HG03066 (cell line): Measurements from ENCODE around the gene SERPINI2.
"Not testable (repeated sequence)": the region's sequence is repeated elsewhere in the genome, so short reads cannot be mapped to it uniquely, and the experiment has no call there.

Source experiments
- ATAC-seq: cut with Tn5 transposase; IDR thresholded peaks from one replicate; pipeline ENCODE4 v1.9.1; 2021; ENCODE audit warnings: low read depth; ENCODE audit not compliant: unreplicated experiment

The SERPINI2 gene

DNA sequence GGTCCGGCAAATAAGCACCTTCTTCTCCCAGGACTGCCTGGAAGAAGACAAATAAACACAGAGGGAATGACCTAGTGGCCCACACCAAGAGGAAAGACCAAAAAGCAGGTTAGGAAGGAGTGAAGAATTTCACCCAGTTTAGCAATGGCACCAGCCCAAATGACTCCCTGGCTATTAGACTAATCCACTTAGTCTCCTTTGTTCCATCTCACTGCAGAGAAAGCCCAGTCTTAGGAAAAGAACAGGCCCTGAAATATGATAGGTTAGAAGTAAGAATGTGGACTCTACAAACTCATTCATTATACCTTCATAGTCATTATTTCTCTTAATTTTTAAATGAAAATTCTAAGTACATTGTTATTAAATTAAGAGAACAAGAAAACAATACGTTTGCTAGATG, 23.2 kb downstream of the SERPINI2 start:
- ATAC-seq, result no peak

DNA sequence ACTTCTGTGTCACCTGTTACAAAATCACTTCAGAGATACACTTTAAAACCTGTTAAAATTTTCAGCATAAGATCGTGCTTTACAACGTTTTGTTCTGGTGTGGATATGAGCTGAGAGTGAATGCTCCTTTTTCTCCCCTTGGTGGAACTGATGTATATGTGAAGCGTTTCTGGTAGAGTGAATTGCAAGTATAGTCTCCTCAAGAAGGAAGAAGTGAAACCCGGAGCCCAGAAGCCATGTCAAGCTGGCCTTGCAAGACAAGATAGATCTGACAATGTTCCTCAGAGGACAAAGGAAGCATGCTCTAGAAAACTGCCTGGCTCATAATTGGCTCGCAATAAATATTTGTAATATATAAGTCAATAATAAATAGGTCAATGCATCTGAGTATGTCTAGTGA, 23.6 kb downstream of the SERPINI2 start:
- no peak for ATAC-seq

DNA sequence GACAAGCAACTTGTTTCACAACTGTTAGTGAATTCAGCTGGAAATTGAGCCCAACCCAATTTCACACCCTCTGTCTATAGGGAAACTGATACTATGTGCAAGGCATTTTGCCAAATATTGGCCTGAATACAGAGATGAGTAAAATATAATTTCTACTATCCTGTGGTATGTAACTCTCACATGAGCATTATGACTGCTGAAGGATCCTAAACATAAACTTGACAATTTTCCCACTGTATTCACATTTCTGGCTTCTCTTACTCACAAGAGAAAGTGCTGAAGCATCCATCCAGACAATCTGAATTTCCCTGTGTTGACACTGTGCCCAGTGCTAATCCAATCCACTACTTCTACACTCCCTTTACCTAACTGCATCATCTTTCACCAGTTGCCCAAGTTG, 28.4 kb downstream of the SERPINI2 start:
- no peak for ATAC-seq

DNA sequence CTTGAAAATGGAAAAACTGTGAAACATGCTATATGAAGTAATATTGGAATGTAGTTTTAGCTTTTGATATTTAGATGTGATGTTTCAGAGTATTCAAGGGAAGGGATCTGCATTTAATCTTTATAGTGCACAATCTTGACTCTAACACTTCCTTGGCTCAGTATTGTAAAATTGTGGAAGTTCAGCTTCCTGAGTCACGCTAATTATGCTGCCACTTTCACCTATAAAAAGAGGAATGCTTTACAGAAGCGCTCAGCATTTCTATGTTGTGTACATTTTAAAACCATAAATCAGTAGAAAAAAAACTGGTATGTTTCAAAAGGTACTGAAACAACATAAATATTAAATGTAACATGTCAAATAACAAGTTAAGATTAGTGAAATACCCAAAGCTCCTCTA, 32.6 kb downstream of the SERPINI2 start:
- no peak for ATAC-seq

DNA sequence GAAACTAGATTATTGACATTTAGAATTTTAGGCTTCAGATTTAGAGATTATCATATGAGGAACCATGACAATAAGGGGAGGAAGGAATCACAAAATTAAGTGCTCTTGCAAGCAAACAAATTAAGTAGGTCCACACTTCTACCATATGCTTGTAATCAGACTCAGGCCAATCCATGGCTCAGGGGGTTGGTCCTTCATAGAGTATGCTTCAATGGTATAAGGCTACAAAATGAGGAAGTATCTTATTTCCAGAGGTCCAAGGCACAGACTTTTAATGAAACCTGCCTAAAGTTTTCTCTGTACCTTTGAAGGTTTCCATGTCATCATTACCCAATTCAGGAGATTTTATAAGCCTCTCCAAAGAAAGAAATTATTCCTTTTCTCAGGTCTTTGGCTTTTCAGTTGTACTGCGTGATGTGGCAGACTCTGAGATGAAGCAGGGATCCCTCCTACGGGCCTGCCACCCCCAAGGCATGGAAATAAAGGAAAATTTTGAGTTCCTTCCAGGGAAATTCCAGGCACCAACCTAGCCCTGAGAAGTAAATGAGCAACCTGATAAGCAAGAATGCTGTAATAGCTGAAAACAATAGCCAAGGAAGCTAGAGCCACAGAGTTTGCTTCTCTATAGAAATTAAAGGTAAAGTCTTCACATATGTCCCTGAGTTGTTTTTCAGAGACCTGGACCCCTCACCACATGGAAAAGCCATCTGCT, 36.3 kb downstream of the SERPINI2 start:
- no peak for ATAC-seq

DNA sequence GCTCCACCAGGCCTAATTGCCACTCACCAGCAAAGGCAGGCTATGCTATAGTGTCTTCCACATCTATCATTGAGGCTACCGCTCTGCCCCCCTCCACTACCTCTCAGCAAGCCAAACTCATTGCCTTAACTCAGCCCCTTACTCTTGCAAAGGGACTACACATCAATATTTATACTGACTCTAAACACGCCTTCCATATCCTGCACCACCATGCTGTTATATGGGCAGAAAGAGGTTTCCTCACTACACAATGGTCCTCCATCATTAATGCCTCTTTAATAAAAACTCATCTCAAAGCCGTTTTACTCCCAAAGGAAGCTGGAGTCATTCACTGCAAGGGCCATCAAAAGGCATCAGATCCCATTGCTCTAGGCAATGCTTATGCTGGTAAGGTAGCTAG, 46.9 kb downstream of the SERPINI2 start:
- ATAC-seq, result not testable (repeated sequence)

DNA sequence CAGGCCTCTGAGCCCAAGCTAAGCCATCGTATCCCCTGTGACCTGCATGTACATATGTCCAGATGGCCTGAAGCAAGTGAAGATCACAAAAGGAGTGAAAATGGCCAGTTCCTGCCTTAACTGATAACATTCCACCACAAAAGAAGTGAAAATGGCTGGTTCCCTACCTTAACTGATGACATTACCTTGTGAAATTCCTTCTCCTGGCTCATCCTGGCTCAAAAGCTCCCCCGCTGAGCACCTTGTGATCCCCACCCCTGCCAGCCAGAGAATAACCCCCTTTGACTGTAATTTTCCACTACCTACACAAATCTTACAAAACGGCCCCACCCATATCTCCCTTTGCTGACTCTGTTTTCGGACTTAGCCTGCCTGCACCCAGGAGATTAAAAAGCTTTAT, 51.4 kb downstream of the SERPINI2 start:
- not testable (repeated sequence) for ATAC-seq

DNA sequence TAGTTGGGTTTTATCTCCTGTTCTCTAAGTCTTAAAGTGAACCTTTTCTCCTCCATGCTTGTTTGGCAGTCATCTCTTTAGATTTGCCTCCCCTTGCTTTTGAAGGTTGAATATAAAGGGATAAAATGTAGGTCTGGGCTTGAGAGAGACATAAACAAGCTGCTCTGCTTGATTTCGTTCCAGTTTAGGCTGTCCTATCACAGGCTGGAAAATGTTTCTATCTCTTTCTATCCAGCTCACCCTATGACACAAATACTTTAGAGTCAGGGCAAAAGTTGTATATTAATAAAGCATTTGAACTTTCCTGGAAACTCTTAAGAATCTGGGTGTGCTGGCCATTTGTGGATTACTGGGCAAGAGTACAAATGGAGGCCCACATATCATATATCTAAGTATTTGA, 64.2 kb downstream of the SERPINI2 start:
- no peak for ATAC-seq

DNA sequence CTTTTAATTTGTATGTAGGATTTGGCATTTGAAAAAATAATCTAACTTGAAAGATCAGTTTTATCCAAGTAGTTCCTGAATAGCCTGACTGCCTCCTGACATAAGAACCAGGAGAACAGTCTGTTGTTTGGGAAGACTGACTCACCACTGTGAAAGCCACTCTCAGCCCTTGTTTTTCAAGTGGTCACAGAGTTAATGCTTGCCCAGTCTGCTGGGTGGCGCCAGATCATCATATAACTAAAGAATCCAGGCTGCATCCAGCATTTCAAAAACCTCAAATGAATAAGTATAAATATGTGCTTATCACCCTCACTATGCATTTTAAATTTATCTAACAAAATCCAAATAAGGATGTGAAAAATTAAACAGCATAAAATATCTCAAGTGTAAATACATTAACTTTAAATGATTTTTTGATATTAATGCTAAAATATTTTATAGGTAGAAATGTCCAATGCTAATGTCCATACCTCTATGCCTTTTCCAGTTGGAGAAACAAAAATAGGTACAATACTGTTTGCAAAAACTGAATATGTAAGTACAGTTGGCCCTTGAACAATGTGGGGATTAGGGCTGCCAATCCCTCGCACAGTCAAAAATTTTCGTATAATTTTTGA, 66.9 kb downstream of the SERPINI2 start:
- no peak for ATAC-seq

DNA sequence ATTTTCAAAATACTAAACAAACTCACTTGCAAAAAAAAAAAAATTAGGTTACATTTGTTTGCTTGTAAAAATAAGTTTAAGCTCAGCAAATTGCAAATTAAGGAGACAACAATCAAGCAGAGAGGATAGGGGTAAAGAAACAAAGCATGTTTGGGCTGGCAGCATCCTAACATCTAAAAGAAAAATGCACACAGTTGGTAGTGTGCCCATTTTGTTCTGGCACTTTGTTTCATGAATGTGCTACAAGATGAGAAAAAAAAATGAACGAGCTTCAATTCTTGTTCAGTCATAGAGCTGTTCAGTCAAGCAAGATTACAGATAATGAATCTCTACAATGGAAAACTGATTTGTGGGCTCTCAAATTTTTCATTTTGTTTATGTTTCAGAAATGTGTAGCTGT, 76.0 kb downstream of the SERPINI2 start:
- no peak for ATAC-seq

DNA sequence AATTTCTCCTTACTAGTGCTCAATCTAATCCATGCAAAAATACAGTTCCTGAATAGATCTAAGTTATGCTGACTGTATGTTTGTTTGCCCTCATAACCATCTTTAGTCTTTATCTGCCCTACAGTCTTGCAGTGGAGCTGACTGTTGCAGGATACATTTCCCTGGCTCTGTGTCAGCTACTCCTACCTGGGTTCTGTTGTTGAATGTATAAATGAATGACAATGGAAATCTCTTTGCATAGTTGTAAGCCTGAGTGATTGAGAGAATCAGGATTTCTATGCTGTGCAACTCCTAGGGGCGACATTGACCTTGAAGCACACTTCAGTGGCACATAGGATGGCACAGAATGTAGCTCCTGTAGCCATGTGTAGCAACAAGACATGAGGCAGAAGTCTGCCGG, 77.8 kb downstream of the SERPINI2 start:
- no peak for ATAC-seq

DNA sequence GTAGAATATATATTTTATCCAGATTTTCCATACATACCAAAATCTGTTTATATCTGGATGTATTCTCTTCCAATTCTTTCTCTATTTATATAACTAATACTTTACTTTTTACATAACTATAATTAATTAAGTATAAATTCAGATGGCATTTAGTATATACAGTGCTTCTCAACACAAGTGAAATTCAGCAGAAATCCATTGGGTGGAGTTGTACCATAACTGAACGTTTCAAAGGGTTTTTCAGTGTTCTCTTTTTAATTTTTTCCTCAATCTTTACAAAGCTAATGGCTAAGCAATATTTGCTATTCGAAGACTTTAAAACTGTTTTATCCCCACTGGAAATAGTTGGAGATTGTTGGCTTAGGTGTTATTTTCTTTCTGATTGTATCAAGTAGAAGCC, 79.8 kb downstream of the SERPINI2 start:
- no peak for ATAC-seq
